ENCODE data around the gene ZNF692.
"Not testable (repeated sequence)": the region's sequence is repeated elsewhere in the genome, so short reads cannot be mapped to it uniquely, and the experiment has no call there.

Gene ZNF692

GRCh38 chr1:248894837-248895236 lies 36.0 kb upstream of the ZNF692 start:
- no peak overlapping the region for H3K27ac ChIP-seq (ENCODE audit: poor library complexity, severe bottlenecking)
- H3K27me3 ChIP-seq (ENCODE audit: insufficient read depth, poor library complexity, severe bottlenecking) = no peaks in the 10 kb centered on the region
- H3K4me3 ChIP-seq (ENCODE audit: severe bottlenecking) = no peak overlapping the region
- H3K9me3 ChIP-seq (ENCODE audit: severe bottlenecking) = no peaks in the 10 kb centered on the region
- ATAC-seq (ENCODE audit: low read depth) (no peak), DNase-seq (ENCODE audit: low spot score) (no peak)
- H3K4me1 ChIP-seq (ENCODE audit: insufficient read depth, poor library complexity, severe bottlenecking) = no peaks in the 10 kb centered on the region
- no peaks in the 10 kb centered on the region for H3K36me3 ChIP-seq (ENCODE audit: low read depth)
- TF ChIP-seq CTCF (IDR thresholded peaks at IDR 0.05; ENCODE audit: poor library complexity, severe bottlenecking) = no peak

DNA sequence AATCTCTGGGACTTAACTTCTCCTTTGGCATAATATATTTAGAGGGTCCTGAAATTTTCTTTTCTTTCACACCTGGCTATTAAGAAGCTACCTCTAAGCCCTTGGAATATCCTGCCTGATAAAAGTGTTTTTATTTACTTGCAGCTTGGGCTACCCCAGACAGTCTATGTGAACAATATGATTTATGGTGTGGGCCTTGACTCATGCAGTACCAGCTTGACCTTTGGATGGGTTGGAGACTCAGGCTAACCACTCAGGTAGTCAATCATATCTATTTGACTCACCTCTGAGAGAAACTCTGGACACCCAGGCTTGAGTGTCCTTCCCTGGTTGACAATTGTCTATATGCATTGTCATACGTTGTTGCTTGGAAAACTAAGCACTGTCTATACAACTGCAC lies 33.7 kb upstream of the ZNF692 start:
- no peak for TF ChIP-seq CTCF (IDR thresholded peaks at IDR 0.05; ENCODE audit: poor library complexity, severe bottlenecking)
- Histone ChIP-seq H3K9me3 (ENCODE audit: severe bottlenecking) (no peaks in the 10 kb centered on the region), H3K27me3 (ENCODE audit: insufficient read depth, poor library complexity, severe bottlenecking) (no peaks in the 10 kb centered on the region), H3K4me3 (ENCODE audit: severe bottlenecking) (no peak overlapping the region), H3K27ac (ENCODE audit: poor library complexity, severe bottlenecking) (no peak overlapping the region), H3K36me3 (ENCODE audit: low read depth) (no peaks in the 10 kb centered on the region), H3K4me1 (ENCODE audit: insufficient read depth, poor library complexity, severe bottlenecking) (no peaks in the 10 kb centered on the region)
- DNase-seq (ENCODE audit: low spot score) = no peak
- ATAC-seq (ENCODE audit: low read depth) = no peak

- no peaks in the 10 kb centered on the region for H3K4me1 ChIP-seq (ENCODE audit: insufficient read depth, poor library complexity, severe bottlenecking)
- no peak overlapping the region for H3K27ac ChIP-seq (ENCODE audit: poor library complexity, severe bottlenecking)
- no peak overlapping the region for H3K4me3 ChIP-seq (ENCODE audit: severe bottlenecking)
- no peak for DNase-seq (ENCODE audit: low spot score)
- H3K36me3 ChIP-seq (ENCODE audit: low read depth) = no peaks in the 10 kb centered on the region
- no peak for TF ChIP-seq CTCF (IDR thresholded peaks at IDR 0.05; ENCODE audit: poor library complexity, severe bottlenecking)
- no peaks in the 10 kb centered on the region for H3K27me3 ChIP-seq (ENCODE audit: insufficient read depth, poor library complexity, severe bottlenecking)
- no peak for ATAC-seq (ENCODE audit: low read depth)
- H3K9me3 ChIP-seq (ENCODE audit: severe bottlenecking) = no peaks in the 10 kb centered on the region
Measured at GRCh38 chr1:248891758-248892157, 32.9 kb upstream of the ZNF692 start.

DNA sequence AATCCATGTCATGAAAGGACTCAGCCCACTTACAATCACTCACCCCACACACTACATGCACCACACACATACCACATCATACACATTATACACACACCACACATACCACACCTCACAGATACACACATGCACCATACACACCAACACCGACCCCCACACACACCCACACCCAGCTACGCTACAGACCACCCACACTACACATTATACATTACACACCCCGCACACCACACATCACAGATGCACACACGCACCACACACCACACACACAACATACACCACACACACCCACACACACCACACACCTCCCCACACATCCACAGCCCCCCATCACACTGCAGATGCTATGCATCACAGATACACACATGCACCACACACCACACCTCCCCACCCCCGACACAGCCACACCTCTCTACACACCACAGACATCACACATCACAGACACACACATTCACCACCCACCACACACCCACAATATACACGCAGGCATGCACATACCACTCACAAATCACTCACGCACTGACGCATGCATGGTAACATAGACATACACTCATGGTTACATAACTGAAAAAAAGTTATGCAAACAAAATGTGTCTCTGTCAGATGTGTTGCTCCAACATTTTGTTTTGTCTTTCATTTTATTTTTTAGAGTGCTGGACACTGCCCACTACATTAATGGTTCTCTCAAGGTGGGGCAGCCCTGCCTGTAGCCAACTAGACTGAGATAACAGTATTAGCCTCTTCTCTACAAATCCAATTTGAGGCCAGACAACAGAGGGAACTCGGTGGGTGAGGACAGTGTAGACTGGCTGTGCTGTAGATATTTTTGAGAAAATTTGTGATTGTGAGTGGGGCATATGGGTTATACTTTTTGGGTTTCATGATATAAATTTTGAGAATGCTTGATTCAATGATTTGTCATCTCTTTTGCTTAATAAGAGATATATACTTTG lies 31.9 kb upstream of the ZNF692 start:
- TF ChIP-seq CTCF (IDR thresholded peaks at IDR 0.05; ENCODE audit: poor library complexity, severe bottlenecking) = no peak
- DNase-seq (ENCODE audit: low spot score) (no peak), ATAC-seq (ENCODE audit: low read depth) (no peak)
- Histone ChIP-seq H3K36me3 (ENCODE audit: low read depth) (no peaks in the 10 kb centered on the region), H3K4me3 (ENCODE audit: severe bottlenecking) (no peak overlapping the region), H3K27me3 (ENCODE audit: insufficient read depth, poor library complexity, severe bottlenecking) (no peaks in the 10 kb centered on the region), H3K4me1 (ENCODE audit: insufficient read depth, poor library complexity, severe bottlenecking) (no peaks in the 10 kb centered on the region), H3K27ac (ENCODE audit: poor library complexity, severe bottlenecking) (no peak overlapping the region), H3K9me3 (ENCODE audit: severe bottlenecking) (no peaks in the 10 kb centered on the region)

DNA sequence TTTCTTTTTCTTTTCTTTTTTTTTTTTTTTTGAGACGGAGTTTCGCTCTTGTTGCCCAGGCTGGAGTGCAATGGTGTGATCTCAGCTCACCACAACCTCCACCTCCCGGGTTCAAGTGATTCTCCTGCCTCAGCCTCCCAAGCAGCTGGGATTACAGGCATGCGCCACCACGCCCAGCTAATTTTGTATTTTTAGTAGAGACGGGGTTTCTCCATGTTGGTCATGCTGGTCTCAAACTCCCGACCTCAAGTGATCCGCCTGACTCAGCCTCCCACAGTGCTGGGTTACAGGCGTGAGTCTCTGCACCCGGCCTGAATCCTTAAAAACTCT lies 31.0 kb upstream of the ZNF692 start:
- not testable (repeated sequence) for H3K4me3 ChIP-seq (ENCODE audit: severe bottlenecking); H3K27ac ChIP-seq (ENCODE audit: poor library complexity, severe bottlenecking); ATAC-seq (ENCODE audit: low read depth); H3K4me1 ChIP-seq (ENCODE audit: insufficient read depth, poor library complexity, severe bottlenecking); H3K9me3 ChIP-seq (ENCODE audit: severe bottlenecking); DNase-seq (ENCODE audit: low spot score); H3K36me3 ChIP-seq (ENCODE audit: low read depth); H3K27me3 ChIP-seq (ENCODE audit: insufficient read depth, poor library complexity, severe bottlenecking)
